ENCODE data around the gene KRTCAP2. TPM values are rescaled to one million over a fixed set of nuclear protein-coding genes. Genes with fewer than 3 reads are reported as not detected.
"Not testable (repeated sequence)": the region's sequence is repeated elsewhere in the genome, so short reads cannot be mapped to it uniquely, and the experiment has no call there.

KRTCAP2 gene
- polyA plus RNA-seq, 1 of the 3 experiments (the other 2 are of a cell fraction) = 238 TPM

DNA sequence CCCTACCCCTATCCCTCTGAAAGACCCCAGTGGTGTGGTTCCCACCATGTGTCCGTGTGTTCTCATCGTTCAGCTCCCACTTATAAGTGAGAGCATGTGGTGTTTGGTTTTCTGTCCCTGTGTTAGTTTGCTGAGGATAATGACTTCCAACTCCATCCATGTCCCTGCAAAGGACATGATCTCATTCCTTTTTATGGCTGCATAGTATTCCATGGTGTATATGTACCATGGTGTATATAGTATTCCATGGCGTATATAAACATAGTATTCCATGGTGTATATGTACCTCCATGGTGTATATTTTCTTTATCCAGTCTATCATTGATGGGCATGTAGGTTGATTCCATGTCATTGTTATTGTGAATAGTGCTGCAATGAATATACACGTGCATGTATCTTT lies 9.3 kb downstream of the KRTCAP2 start:
- 97% methylated on average over 4 of the region's 4 CpGs for WGBS (ENCODE audit: low lambda C conversion rate)
- POLR2A ChIA-PET = interaction anchor here (0.6 kb wide), 1 partner anchor 17 kb away, joined by 3 read pairs; no protein-coding TSS in a partner anchor
- not testable (repeated sequence) for H3K36me3 ChIP-seq (replicated peaks in 1 of 2; ENCODE audit: control insufficient read depth in 1 of 2, insufficient read depth in 2 of 2, low read length in 1 of 2); DNase-seq; H3K27me3 ChIP-seq (ENCODE audit: insufficient read depth); H3K27ac ChIP-seq (ENCODE audit: low read depth in 2 of 2, low read length in 1 of 2); H4K20me1 ChIP-seq (ENCODE audit: insufficient read depth); H3K4me3 ChIP-seq (ENCODE audit: low read depth in 2 of 2, low read length in 1 of 2); H3K9me3 ChIP-seq; H3K4me1 ChIP-seq (ENCODE audit: control insufficient read depth in 1 of 2, insufficient read depth in 2 of 2, low read depth in 1 of 2, low read length in 1 of 2); H3K9me2 ChIP-seq; H3K4me2 ChIP-seq; H3K9ac ChIP-seq; H2AFZ ChIP-seq (ENCODE audit: low read depth); H3K79me2 ChIP-seq (ENCODE audit: insufficient read depth)
- CTCF ChIA-PET = interaction anchor here (1.2 to 14.8 kb wide), 2 partner anchors 69 to 78 kb away, joined by 4 to 496 read pairs; no protein-coding TSS in a partner anchor
- peaks cover 12% of the 10 kb centered on the region for H3F3A ChIP-seq (replicated peaks; ENCODE audit: insufficient read depth)

- H2AFZ ChIP-seq (ENCODE audit: low read depth); H3K9me3 ChIP-seq; H3K4me2 ChIP-seq; H3K9ac ChIP-seq; DNase-seq; H3K4me3 ChIP-seq (ENCODE audit: low read depth in 2 of 2, low read length in 1 of 2); H3K27ac ChIP-seq (ENCODE audit: low read depth in 2 of 2, low read length in 1 of 2); H3K27me3 ChIP-seq (ENCODE audit: insufficient read depth); H3K79me2 ChIP-seq (ENCODE audit: insufficient read depth); H3F3A ChIP-seq (replicated peaks; ENCODE audit: insufficient read depth); H4K20me1 ChIP-seq (ENCODE audit: insufficient read depth); H3K36me3 ChIP-seq (replicated peaks in 1 of 2; ENCODE audit: control insufficient read depth in 1 of 2, insufficient read depth in 2 of 2, low read length in 1 of 2); H3K4me1 ChIP-seq (ENCODE audit: control insufficient read depth in 1 of 2, insufficient read depth in 2 of 2, low read depth in 1 of 2, low read length in 1 of 2); H3K9me2 ChIP-seq; POLR2A ChIA-PET: not testable (repeated sequence)
- CTCF ChIA-PET = interaction anchor here (1.2 to 14.8 kb wide), 2 partner anchors 10 to 68 kb away, joined by 5 to 496 read pairs; partner anchors contain the start of gene KRTCAP2
- WGBS (ENCODE audit: low lambda C conversion rate) = 97% methylated on average over 3 of the region's 6 CpGs
These were observed 10.5 kb downstream of the KRTCAP2 start for GRCh38 chr1:155162631-155163030.

DNA sequence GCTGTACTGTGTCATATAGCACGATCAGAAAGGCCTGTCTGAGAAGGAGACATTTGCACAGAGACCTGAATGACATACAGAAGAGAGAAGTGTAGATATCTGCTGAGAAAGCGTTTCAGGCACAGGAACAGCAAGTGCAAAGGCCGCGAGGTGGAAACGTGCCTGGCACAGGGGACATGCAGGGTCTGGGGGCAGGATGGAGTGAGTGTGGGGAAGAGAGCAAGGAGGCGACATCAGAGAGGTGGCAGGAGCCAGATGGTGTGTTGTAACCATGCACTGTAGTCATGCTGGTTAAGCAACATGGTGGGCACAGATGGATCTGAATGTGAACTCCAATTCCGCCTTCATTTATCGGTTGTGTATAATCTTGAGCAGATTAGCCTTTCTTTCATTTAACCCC lies 13.0 kb downstream of the KRTCAP2 start:
- TF ChIP-seq RAD21 (IDR thresholded peaks at IDR 0.05; ENCODE audit: low read length) (no peak), ELF1 (IDR thresholded peaks at IDR 0.05) (no peak), USF1 (IDR thresholded peaks at IDR 0.05; ENCODE audit: borderline replicate concordance, low read depth) (no peak), TCF12 (IDR thresholded peaks at IDR 0.05) (no peak)
- TF ChIP-seq, protein P1, sequence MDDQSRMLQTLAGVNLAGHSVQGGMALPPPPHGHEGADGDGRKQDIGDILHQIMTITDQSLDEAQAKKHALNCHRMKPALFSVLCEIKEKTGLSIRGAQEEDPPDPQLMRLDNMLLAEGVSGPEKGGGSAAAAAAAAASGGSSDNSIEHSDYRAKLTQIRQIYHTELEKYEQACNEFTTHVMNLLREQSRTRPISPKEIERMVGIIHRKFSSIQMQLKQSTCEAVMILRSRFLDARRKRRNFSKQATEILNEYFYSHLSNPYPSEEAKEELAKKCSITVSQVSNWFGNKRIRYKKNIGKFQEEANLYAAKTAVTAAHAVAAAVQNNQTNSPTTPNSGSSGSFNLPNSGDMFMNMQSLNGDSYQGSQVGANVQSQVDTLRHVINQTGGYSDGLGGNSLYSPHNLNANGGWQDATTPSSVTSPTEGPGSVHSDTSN (IDR thresholded peaks at IDR 0.05) = no peak
- H2AFZ ChIP-seq (ENCODE audit: low read depth) = no peak overlapping the region
- no peaks in the 10 kb centered on the region for H3K9me2 ChIP-seq
- H3F3A ChIP-seq (replicated peaks; ENCODE audit: insufficient read depth) = no peaks in the 10 kb centered on the region
- ChIA-PET CTCF (interaction anchor here (1.4 kb wide), 1 partner anchor 14 kb away, joined by 3 read pairs; no protein-coding TSS in a partner anchor), POLR2A (no interaction called here)
- H3K4me2 ChIP-seq = no peak overlapping the region
- no peaks in the 10 kb centered on the region for H3K9me3 ChIP-seq
- 67% methylated on average over 8 of the region's 8 CpGs for WGBS (ENCODE audit: low lambda C conversion rate)
- no peaks in the 10 kb centered on the region for H3K79me2 ChIP-seq (ENCODE audit: insufficient read depth)
- no peak for DNase-seq
- H3K36me3 ChIP-seq (replicated peaks in 1 of 2; ENCODE audit: control insufficient read depth in 1 of 2, insufficient read depth in 2 of 2, low read length in 1 of 2) = no peaks in the 10 kb centered on the region
- H3K27me3 ChIP-seq (ENCODE audit: insufficient read depth) = no peaks in the 10 kb centered on the region
- H3K4me1 ChIP-seq (ENCODE audit: control insufficient read depth in 1 of 2, insufficient read depth in 2 of 2, low read depth in 1 of 2, low read length in 1 of 2) = no peaks in the 10 kb centered on the region
- no peak overlapping the region for H3K9ac ChIP-seq
- no peak overlapping the region for H3K4me3 ChIP-seq (ENCODE audit: low read depth in 2 of 2, low read length in 1 of 2)
- no peak overlapping the region for H3K27ac ChIP-seq (ENCODE audit: low read depth in 2 of 2, low read length in 1 of 2)
- H4K20me1 ChIP-seq (ENCODE audit: insufficient read depth) = no peaks in the 10 kb centered on the region
